GM18519 (cell line): ENCODE results near the gene DHRS2.

Experiments
- ATAC-seq: cut with Tn5 transposase; IDR thresholded peaks from one replicate; pipeline ENCODE4 v1.9.1; 2021; ENCODE audit warnings: mild to moderate bottlenecking, moderate library complexity; ENCODE audit not compliant: unreplicated experiment, low FRiP score

DHRS2 gene

DNA sequence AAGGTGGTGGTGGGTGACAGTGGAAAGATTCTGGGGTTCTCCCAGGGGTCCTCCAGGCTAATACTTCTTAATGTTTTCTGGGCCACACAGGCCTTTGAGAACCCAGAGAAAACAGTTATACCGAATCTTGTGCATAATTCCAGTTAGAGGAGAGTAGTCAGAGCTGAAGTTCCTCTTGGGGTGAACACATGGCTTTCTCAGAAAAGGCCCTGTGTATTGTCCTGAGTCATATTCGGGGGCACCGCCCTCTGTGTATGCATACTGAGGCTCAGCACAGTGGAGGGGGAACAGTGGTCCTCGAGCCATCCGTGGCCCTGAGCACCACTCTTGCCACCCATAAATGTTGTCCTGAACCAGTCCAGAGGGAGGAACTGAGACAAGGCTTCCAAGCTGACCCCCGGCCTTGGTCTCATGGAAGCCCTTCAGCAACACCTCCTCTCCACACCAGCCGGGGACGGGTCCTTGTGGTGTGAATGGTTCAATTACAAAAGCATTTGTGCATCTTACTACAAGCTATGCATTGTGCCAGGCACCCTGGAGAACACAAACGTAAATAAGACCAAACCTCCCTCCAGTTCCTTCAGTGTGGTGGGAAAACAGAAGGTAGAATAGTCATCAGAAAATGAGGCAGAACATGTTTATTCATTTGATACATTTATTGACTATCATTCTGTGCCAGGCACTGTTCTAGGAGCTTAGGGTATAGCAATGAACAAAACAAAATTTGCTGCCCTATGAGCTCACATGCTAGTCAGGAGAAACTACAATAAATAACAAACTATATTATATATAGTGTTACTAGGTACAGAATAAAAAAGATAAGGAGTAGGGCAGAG lies 9.9 kb downstream of the DHRS2 start:
- no peak for ATAC-seq

DNA sequence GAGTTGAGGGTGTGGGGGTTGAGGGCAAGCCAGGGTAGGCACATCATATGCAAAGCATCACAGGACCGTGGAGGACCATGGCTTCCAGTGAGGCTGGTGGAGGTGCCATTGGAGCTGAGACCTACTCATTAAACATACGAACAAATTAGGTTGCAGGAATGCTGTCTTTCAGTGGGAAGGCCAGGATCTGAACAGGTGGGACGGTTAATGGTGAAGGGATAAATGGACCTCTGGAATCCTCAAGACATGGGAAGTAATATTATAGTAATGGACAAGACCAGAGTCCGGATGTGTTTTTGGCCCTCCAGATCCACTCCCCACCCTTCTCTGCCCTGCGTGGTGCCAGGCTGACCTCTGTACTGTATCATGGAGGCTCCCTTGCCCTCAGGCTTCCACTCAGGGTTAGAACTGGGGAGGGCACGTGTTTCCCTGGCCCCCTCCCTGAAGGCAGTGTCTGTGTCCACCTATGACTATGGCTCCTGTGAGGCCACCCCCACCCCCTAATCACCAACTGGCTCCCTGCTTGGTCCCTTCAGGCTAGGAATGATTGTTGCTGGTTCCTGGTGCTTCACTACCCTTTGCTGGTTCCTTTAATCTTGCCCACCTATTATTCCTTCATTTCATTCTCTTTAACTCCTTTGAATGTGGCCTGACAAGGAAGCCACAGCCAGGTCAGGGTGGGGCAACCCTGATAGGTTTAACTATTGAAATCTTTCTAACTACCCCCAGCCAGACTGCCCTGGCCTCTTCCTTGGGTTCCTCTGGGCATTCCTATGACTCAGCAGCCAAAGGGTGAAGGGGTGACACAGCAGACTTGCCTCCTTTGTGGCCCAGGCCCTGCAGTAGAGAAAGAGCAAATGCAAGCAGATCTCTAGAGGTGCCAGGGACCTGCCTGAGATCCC lies 10.7 kb downstream of the DHRS2 start:
- no peak for ATAC-seq

GRCh38 chr14:23647619-23648018 lies 11.5 kb downstream of the DHRS2 start:
- no peak for ATAC-seq

- ATAC-seq, result no peak
Observed at GRCh38 chr14:23648764-23649460, 12.7 kb downstream of the DHRS2 start.

GRCh38 chr14:23650506-23650905 lies 14.3 kb downstream of the DHRS2 start:
- no peak for ATAC-seq

DNA sequence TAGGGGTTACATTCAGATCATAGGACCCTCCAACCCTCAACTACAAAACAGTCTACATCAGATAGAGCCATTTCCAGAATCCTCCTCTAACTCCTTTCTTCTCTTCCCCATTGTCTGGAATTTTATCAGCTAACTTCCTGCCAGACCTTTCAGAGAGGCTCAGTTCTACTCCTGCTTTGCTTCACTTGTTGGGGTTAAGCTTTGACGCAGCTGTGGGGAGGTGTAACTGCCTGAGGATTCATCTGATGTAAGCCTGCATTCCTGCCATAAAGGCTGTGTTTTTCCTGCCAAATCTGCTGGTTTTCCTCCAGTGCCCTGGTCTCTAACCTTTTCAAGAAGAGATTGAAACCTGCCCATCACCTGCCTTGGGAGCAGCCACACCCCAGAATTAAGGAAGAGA lies 16.9 kb downstream of the DHRS2 start:
- no peak for ATAC-seq

DNA sequence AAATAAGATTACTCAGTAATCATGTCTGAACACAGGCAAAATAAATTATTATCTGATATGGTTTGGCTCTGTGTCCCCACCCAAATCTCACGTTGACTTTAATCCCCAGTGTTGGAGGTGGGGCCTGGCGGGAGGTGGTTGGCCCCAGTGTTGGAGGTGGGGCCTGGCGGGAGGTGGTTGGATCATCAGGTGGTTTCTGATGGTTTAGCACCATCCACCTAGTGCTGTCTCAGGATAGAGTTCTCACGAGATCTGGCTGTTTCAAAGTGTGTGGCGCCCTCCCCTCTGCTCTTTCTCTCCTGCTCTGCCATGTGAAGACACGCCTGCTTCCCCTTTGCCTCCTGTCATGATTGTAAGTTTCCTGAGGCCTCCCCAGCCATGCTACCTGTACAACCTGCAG lies 18.1 kb downstream of the DHRS2 start:
- ATAC-seq, result no peak

- no peak for ATAC-seq
Observed at GRCh38 chr14:23657959-23658470, 21.9 kb downstream of the DHRS2 start.

DNA sequence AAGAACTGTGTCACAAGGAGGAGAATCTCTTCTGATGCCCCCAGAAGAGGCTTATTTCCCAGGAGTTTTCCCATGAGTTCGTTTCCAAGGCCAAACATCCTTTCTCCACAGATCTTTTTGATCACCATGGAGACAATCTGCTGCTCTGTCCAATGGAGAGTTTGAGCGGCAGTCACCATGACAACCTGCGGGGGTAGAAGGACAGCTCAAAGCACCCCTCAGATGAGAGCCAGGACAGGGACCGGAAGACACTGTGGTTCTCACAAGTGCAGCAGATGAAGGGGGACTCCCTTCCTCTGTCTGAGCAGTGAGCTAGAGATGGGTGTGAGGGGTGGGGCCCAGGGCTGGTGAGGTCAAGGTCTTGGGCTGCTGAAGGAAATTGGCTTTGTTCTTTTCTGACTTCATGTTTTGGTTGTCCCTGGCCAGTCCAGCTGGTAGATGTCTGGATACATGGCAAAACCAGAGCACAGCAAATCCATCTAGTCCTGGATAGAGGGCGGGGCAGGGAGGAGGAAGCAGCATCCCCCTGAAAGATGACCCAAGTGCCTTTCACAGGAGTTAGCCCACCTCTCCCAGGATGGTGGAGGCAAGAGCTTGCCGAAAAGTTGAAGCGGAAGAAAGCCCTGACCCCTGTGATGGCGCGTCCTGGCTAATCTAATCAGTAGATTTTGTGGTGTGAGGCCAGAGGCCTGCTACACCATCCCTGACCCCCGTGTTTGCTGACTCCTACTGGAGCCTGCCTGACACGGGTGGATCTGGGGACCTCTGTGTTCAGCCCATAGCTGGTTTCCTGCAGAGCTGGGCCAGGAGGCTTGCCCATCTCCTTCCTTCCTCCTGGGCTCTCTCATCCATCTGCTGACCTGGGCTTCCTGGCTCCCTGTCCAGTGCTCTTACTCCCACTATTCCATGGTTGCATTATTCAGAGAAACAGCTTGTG lies 24.4 kb downstream of the DHRS2 start:
- ATAC-seq, result no peak

GRCh38 chr14:23661542-23661941 lies 25.4 kb downstream of the DHRS2 start:
- no peak for ATAC-seq

DNA sequence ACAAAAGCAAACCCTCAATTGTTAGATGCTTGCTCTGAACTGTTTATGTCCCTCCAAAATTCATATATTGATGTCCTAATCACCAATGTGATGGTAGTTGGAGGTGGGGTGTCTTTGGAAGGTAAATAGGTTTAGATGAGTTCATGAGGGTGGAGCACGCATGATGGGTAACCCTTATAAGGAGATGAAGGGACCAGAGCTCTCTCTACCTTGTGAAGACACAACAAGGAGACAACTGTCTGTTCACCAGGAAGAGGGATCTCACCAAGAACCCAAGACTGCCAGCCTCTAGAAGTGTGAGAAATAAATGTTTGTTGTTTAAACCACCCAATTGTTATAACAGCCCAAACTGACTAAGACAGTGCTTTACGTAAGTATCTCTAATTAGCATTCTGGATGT lies 27.0 kb downstream of the DHRS2 start:
- no peak for ATAC-seq

- ATAC-seq, result no peak
Observed at GRCh38 chr14:23663711-23664110, 27.5 kb downstream of the DHRS2 start.

GRCh38 chr14:23664207-23664885 lies 28.2 kb downstream of the DHRS2 start:
- no peak for ATAC-seq

GRCh38 chr14:23665302-23666016 lies 29.3 kb downstream of the DHRS2 start:
- ATAC-seq, result no peak

DNA sequence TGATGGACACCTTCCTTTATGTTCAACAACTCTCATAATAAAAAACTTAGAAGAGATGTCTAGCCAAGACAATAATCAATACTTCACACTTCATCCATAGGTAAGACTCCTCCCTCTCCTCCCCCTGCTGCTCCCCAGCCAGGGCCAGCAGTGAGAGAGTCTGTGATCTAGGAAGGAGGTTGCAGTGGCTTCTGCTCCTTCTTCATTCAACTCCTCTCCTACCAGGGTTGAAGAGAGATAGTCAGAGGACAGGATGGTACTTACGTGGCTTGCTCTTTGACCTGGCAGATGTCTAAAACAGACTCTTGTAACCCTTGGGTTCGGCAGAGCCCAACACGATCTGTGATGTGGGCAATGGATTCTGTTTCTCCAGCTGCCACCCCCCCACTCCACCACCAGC lies 31.0 kb downstream of the DHRS2 start:
- no peak for ATAC-seq

DNA sequence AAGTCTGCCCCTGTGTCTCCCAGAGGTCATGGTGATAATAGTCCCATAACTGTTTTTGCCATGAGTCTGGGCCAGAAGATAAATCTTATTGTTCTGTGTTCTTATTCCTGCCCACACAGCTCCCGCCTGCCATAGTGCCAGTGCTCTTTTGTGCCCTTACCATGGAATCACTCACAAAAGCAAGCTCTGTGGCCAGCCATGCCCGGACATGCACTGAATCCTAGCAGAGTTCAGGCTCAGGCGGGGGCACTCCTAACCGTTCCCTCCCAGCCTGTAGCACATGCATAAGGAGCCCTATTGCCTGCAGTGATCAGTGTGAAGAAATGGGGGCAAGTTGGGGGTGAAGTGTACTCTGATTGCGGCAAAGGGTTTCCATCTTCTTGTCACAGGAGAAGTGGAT lies 33.3 kb downstream of the DHRS2 start:
- ATAC-seq, result no peak

DNA sequence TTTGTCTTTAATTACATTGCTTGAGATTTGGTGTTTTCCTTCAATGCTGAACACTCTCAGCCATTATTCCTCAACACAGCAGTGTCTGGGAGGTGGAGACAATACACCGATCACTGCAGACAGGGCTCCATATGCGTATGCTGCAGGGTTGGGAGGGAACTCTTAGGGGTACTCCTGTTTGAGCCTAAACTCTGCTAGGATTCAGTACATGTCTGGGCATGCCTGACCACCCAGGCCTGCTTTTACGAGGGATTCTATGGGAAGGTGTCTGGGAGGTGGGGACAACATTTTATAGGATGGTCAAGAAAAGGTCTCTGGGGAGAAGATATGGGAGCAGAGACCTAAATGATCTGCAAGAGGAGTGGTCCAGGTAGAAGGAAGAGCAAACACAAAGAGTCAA lies 34.3 kb downstream of the DHRS2 start:
- no peak for ATAC-seq

DNA sequence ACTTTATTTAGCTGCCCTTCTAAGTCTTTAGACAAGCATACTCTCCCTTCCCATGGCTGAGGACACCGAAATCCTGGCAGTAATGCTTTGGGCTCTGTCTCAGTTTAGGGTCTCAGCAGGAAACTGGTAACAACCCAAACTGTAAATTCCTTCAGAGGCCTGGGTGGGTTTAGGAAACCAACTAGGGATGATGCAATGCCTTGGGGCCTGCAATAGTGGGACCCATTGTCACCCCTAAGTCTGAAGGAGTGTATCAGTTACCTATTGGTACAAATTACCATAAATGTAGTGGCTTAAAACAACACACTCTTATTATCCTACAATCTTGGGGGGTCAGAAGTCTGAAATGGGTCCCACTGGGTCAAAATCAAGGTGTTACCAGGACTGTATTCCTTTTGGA lies 36.0 kb downstream of the DHRS2 start:
- ATAC-seq, result no peak

DNA sequence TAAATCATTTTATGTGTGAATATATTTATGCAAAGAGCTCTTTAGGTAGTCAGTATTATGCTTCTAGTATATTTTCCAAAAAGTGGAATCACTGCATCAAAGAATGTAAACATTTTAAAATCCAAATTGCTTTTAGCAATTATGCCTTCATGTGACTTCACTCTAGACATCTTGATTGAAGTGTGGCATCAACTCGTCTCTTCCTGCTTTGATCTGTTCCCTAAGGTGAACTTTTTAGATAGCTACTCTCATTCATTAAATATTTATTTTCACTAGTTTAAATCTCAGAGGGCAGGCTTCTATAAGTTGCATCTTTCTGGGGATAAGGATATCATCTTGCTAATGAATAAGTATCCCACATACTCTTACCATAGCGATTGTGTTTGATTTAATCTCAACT lies 39.2 kb downstream of the DHRS2 start:
- no peak for ATAC-seq
